NCI-H2107 (cell line): Measurements from ENCODE around the gene HEY2.
"Not testable (repeated sequence)": the region's sequence is repeated elsewhere in the genome, so short reads cannot be mapped to it uniquely, and the experiment has no call there.

Experiments
- DNase-seq: peaks from one replicate; lab custom pipeline; 2025; lab: John Stamatoyannopoulos, UW

Gene HEY2

DNA sequence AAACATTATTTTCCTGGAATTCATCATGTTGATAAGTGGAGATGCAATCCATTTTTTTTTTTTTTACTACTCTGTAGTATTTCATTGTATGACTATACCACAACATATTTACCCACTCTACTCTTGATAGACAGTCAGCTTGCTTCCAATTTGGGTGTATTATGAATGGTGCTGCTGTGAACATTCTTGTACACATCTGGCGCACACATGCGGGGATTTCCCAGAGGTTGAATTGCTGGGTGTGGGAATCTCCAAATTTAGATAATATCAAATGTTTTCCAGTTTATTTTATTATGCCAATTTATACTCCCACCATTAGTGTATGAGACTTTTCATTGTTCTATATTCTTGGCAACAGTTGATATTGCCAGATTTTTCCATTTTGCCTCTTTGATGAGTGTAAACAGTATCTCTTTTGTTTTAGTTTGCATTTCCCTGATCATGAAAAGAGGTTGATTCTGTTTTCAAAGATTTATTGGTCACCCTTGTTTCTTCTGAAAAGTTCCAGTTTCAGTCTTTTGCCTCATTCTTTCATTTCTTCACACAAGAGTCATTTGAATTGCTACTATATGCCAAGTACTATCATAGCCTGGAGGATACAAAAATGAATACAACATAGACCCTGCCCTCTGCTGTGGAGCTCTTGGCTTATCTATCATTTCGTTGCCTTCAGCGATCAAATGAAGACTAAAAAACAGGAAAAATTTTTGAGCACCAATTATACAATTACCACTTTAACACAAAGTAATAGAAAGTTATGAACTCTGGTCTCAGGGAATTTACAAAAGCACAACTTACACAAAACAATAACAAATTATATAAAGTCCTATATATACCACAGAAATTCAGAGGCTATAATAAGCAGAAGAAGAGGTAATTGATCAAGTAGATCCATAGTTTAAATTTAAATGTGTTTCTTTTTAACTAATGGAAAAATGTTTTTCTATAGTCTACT lies 24.2 kb downstream of the HEY2 start:
- no peak for DNase-seq

DNA sequence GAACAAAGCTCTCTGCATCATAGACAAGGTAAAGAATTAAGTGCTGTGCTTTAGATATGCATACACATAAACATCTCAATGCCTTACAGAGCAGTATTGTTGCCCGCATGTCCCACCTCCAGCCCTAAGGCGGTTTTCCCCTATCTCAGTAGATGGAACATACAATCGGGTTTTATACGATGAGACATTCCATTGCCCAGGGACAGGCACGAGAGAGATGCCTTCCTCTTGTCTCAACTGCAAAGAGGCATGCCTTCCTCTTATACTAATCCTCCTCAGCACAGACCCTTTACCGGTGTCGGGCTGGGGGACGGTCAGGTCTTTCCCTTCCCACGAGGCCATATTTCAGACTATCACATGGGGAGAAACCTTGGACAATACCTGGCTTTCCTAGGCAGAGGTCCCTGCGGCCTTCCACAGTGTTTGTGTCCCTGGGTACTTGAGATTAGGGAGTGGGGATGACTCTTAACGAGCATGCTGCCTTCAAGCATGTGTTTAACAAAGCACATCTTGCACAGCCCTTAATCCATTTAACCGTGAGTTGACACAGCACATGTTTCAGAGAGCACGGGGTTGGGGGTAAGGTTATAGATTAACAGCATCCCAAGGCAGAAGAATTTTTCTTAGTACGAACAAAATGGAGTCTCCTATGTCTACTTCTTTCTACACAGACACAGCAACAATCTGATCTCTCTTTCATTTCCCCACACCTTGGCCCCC lies 26.8 kb downstream of the HEY2 start:
- not testable (repeated sequence) for DNase-seq

DNA sequence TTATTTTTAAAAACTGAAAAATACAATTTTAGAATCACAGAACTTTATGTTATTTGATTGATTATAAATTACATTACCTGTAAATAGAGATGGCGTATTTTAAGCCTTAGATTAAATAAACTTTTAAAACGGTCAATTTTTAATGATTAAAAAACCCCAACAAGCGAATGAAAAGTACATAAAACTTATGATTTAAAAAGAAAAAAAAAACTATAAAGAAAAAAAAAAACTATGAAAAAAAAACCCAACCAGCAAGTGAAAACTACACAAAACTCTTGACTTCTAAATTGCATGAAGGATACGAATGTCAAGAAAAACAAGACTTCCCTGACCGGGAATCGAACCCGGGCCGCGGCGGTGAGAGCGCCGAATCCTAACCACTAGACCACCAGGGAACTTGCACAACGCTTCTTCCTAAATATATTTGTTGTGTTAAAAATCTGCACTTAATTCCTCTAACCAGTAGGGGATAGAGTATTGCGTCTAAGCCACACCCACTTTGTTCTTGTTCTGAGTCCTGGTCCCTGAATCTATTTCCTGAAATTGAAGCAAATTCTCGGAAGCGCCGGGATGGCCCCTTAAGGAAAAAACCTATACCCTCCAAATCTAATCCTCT lies 30.6 kb downstream of the HEY2 start:
- peak; percentile 86 for DNase-seq

DNA sequence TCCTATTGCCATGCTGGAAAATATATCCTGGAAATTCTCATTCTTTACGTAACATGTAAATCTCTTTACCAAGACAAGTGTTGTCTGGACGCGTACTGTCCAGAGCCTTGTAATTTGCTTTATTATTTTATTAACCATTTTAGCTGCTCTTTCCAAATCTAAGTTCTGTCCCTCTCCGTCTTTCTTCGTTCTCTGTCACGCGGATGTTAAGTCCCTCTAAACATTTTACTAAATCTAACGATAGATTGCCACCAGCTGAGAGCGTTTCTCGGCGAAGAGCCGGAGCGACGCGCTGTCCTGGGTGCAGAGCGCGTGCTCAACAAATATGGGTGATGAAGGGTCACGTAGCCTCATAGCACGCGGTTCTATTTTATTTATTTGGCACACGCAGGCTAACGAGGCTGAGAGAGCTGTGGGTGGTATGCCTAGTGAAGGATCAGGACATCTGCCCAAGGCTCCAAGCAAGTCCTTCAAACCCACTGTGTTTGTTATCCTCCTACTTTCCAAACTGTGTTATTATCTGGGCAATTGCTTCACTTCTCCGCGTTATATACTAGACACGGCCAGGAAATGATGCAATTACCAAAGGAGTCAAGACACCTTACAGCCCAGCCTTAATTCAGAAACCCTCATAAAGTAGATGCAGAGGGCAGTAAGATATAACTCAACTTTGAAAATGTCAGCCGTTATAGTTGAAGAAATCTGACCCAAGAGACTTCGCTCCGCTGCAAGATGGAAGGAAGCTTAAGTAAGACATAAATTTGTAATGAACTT lies 31.3 kb downstream of the HEY2 start:
- peak; percentile 59 for DNase-seq

DNA sequence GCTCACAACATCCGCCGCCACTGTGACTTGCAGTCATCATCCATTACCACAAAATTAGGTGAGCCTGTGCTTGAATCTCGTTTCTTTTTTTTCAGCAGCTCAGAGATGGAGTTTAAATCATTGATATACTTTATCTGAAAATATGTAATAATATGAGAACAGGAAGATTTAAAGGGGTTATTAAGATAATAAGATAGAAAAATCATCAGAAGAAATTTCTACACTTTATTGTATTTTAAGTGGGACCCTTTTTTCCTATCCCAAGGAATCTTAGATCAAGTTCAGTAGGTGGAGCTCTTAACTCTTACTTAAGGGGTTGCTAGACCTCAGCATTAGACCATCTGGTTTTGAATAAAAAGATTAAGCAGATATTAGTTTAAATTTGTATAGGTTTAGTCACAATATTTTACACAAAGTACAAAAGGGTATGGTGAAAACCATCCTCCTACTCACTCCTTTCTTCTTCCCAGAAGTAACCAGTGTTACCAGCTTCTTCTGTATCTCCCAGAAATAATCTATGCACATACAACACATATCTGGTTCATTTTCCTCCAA lies 32.0 kb downstream of the HEY2 start:
- DNase-seq = peak; percentile 18

DNA sequence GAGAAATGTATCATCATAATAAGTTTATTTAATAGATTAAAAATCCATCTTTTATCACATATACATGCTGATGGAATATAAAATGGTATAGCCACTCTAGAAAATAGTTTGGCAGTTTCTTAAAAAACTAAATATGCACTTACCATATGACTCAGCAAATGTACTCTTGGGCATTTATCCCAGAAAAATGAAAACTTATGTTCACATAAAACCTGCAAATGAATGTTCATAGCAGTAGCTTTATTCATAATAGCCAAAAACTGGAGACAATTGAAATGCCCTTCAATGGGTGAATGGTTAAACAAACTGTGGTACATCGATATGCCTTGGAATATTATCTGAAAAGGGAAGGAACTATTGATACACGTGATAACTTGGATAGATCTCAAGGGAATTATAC lies 34.9 kb downstream of the HEY2 start:
- no peak for DNase-seq

DNA sequence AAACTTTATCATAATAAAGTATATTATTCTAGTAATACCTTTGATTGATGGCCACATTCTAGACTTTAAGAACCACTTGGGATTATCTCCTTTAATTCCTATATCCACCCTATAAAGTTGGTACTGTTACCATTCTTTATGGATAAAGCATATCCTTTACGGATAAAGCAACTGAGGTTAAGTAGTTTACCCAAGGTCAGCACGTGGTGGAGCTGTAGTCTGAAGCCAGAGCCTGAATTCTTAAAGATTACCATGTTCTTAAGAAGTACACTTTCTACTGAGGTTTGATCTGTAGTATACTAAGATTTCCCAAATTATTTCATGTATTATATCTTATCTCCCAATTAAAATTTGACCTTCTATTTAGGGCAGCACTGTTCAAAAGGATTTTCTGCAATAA lies 38.4 kb downstream of the HEY2 start:
- DNase-seq = no peak

DNA sequence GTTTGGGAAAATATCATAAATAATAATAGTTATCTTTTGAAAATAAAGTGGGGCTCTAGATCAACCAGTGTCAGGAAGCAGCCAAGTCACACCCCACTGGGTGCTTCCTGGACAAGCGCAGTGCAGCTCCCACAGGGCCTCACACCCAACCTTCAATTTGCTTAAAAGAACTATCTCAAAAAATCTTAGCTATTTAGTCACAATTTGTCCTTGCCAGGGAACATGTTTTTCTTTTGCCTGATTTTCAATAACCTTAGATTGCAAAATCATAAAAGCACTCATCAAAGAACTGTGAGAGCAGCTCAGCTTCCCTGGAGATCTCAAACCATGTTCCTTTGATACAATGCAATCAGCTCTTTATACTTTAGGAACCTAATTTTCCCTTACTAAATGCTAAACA lies 39.7 kb downstream of the HEY2 start:
- no peak for DNase-seq

DNA sequence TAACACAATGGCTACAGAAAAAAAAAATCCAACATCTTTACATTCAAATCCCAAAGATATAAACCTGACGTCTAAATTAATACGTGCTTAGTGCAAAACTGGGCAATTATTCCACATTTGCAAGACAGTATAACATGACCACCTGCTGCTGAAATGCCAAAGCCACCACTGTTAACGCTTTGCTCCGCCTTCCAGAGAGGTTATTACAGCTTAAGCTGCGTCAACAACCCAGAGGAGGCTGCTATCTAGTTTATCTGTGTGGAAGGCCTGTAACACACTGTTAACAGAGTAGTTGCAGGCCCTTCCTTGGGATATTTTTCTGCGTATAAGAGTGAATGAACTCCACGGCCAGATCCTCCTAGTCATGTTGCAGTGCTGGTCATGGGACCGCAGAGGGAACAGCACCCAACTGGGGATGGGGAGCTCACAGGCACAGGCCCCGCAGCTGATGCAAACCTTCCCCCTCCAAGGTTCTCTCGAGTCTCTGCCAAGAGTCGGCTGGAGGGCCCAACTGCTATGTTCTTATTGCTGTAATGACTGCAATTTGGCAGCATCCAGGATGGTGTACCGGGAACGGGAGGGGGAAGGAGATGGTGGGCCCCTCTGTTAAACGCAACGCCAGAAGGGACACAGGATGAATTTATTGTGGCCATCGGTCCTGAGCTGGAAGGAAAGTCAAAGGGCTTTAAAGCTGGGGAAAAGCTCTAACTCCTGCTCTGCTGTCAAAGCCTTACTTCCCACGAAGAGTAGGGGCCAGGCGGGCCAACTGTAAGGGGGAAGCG lies 40.3 kb downstream of the HEY2 start:
- peak; percentile 32 for DNase-seq

DNA sequence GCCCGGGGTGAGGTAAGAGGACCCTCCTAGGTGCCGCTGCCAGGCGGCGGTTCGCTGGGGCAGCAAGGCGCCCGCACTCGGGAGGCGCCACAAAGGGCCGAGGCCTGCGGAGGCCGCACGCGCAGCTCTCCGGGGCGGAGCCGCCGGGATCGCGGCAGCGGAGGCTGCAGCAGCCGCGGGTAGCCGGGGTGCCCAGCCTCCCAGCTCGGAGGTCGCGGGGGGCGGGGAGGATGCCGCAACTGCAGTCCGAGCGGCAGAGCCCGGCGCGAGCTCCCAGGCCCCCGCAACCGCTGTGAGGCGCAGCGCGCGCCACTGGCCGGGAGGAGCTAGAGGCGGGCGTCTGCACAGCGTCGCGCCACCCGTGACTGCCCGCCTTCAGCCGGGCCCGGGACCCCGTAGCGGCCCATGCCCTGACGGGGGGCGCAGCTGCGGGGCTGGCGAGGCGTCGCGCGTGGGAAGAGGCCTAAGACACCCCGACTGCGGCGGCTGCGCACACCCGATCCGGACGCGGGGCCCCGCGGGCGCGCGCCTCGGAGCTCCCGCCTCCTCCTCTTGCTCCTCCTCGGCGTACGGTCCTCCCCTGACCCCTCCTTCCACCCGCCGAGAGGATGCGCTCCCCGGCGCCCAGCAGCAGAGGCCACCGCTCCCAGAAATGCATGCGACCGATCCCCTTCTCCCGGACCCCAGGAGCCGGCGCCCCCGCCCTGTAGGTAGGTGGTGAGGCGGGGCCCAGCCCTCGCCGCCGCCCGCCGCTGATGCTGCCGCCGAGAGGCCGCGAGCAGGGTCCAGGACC lies 41.1 kb downstream of the HEY2 start, which contains the start of gene NCOA7:
Gene NCOA7 (plus strand): TSS at position 603 of the 793 bp plus-strand sequence. CDS start 24,395 bp downstream, outside the sequence.
- no peak for DNase-seq

DNA sequence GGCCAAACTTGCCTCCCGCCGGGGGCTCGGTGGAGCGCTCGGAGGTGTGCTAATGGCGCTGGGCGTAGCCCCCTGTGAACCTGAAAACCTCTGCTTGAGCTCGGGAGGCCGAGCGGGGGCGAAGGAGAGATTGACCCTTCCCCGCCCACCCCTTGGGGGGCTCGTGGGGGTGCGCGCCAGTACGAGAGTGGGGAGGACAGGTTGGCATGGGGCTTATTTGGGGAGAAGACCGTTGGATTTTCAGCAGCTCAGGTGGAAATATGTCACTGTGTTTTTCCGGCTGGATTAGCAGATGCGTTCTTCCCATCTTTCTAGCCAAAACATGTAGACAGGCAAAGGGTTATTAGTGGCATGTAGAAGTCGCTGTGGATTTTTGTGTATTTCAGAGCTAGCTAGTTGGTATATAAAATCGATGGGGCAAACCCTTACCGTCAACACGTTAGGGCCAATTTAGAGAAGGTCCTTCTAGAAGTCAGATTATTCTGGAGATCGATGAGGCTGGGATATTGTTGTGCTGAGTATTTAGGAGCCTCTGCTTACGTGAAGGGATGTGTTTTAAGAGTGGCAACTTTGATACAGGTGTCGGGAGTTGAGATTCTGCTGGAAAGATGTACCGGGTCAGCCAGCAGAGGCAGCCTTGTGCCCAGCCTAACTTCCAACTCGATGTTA lies 41.9 kb downstream of the HEY2 start:
- DNase-seq = no peak

DNA sequence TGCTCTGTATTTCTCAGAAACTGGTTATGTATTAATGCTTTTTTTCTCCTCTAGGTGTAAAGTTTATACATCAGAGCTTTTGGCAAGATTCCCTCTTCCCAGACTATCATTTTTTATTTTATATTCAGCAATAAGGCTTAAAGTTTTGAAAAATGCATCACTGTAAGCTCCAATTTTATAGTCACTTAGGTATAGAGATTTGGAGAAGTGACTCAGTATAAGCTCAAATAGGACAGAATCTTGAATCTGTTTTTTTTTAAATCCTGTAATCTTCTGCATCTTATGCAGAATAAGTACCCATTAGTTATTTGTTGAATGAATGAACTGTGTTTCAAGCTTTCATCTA lies 42.4 kb downstream of the HEY2 start:
- DNase-seq = no peak

DNA sequence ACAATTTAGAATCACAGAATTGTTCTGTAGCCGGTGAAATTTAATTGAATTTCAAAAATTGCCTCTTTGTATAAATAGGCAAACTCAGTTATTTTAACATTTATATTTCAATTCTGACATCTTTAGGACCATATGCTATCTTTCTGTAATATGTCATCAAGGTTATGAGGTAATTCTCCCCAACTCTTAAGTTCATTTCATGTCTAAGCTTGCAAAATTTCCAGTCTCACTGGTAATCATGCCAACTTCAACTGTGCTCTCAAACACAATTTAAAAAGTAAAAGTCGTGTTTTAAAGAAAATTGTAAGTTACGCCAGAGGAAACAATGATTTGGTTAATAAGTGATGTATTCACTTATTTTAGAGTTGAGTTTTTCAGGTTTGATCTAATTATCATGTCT lies 42.7 kb downstream of the HEY2 start:
- no peak for DNase-seq

DNA sequence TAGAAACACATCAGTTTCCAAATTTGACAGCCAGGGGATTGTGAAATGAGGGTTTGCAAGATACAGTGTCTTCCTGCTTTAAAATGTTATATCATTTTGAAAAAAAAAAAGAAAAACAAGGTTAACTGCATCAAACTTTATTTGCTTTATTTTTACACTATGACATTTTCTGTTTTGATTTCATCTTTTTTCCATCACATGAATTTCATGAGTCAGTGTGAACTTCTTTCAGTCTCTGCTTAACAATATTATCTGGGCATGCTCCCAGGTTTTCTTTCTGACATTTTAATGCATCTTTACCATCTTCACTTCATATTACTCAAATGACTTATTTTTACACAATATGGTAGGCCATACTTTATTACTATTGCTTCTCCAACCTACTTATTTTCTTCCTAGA lies 43.2 kb downstream of the HEY2 start:
- DNase-seq = no peak

DNA sequence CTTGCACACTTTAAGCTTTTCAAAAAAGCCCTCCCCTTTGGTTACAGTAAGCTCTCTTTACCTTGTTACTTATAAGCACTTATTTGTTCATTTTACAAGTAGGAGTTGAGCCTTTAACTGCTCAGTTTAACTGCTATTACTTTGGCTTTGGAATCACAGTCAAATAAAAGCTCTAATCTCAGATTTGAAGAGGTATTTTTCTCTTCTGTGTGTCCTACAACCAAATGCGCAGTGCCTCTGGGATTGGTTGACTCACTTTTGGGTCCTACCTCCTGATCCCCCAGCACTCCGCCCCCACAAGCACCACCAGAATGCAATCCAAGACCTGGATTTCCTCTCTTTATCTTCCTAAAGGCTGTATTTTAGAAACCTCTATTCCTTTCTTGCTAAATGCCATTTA lies 43.8 kb downstream of the HEY2 start:
- DNase-seq = no peak

DNA sequence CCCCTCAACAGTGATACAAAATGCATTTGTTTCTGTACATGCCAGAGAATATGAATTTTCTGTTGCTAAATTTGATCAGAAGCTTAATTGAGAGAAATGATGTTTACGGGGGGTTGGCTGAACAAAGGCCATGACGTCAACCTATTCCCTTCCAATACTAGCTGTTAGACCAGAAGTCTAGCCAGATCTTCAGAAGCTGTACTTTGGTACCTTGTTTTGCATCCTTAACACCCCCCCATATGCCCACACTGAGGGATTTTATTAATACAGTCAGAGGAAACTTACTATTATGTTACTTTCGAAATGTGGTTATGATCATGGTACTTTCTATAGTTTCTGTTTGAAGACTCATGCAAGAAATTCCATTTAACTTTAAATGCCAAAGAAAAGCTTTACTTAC lies 44.4 kb downstream of the HEY2 start:
- no peak for DNase-seq

DNA sequence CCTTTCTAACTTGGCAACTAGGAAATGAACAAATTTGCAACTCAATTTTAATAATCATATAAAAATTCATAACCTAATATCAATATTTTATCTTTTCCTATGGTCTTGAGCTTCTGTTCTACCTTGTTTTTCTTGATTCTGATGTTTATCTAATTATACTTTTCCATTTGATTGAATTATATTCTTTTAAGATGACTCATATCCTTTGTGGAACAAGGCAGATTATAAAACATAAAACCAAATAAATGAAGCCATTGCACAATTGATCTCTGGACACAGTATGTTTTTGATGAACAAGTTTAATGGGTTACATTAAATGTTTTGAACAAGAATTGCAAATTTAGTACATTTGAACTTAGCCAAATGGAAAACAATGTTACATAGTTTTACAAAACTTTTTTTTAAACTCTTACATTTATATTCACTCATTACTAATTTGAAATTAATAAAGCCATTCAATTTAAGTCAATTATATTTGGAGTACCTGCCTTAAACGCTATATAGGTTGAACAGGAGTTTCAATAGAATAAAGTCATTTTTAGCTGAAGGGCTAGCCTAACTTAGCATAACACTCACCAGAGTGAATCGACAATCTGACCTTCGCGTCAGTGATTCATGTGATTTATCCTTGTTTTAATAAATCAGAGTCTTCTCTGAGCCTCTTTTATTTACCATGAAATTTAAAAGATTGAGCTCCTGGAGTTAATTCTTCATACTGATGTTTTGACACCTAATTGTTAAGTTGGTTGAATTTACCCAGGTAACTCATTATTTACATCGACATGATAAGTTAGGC lies 45.1 kb downstream of the HEY2 start:
- DNase-seq = no peak

DNA sequence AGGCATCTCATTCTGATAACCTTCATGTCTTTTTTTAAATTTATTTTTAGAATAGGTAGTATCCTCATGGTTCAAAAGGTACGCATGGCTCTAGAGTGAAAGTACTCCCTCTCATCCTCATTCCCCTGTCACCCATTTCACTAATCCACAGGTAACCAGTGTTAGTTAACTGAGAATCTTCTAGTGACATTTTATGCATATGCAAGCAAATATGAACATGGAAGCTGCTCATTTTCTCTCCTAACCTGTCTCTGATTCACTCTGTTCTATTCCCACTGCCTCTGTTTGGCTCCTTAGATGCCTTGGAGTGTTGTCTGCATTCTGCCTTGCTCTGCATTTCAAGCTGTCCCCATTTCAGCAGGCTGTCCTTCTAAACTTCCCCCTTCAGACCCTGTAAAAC lies 45.9 kb downstream of the HEY2 start:
- DNase-seq = no peak
